DND-41 (cell line): ENCODE data around the gene MPP2.

Experiments
- CTCF ChIP-seq: IDR thresholded peaks from 2 replicates; pipeline ENCODE4 v1.5.1; 2012; ENCODE audit warnings: borderline replicate concordance, low read length, moderate library complexity, mild to moderate bottlenecking; ENCODE audit not compliant: poor library complexity, severe bottlenecking; ENCODE audit errors: extremely low read depth
- EZH2 ChIP-seq: IDR thresholded peaks from 3 replicates; pipeline ENCODE4 v1.6.1; 2012; ENCODE audit warnings: borderline replicate concordance, low read depth, mild to moderate bottlenecking, moderate library complexity, low read length, inconsistent platforms; ENCODE audit not compliant: severe bottlenecking

GRCh38 chr17:43873091-43873490, 34.2 kb downstream of the MPP2 start:
- TF ChIP-seq CTCF (no peak), EZH2 (no peak)
